Measurements from ENCODE around the gene LPP.

DNA sequence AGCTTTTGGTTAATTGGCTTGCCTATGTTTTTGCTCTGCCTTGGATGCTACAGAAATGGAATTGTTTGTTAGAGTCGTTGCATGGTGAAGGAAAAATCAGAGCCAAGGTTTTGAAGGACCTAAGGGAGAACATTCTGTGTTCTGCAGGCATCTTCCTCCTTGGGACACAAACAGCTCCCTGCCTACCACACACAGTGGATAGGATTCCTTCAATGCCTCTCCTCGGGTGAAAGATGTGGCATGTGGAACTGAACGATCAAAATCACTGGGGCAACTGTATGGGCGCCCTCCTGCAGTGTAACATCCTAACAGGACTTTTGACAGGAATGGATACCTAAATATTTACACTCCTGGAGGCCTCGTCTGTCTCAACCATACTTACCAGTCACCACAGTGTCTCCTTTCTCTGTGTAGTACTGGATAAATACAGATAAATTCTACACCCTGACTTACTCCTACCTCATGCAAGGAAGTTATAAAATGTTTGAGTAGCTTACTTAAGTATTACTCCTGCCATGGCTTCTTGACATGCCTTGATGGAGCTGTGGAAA lies 100.6 kb downstream of the LPP start:
- TF ChIP-seq, protein P1, sequence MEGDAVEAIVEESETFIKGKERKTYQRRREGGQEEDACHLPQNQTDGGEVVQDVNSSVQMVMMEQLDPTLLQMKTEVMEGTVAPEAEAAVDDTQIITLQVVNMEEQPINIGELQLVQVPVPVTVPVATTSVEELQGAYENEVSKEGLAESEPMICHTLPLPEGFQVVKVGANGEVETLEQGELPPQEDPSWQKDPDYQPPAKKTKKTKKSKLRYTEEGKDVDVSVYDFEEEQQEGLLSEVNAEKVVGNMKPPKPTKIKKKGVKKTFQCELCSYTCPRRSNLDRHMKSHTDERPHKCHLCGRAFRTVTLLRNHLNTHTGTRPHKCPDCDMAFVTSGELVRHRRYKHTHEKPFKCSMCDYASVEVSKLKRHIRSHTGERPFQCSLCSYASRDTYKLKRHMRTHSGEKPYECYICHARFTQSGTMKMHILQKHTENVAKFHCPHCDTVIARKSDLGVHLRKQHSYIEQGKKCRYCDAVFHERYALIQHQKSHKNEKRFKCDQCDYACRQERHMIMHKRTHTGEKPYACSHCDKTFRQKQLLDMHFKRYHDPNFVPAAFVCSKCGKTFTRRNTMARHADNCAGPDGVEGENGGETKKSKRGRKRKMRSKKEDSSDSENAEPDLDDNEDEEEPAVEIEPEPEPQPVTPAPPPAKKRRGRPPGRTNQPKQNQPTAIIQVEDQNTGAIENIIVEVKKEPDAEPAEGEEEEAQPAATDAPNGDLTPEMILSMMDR (IDR thresholded peaks at IDR 0.05): no peak
- TF ChIP-seq POLR2A (IDR thresholded peaks at IDR 0.05) (no peak), EP300 (IDR thresholded peaks at IDR 0.05) (no peak)

All from tibial nerve (tissue), 4 donors.